Upper lobe of left lung (tissue), 6 donors: Measurements from ENCODE around the gene PNMA8A. TPM values are rescaled to one million over a fixed set of nuclear protein-coding genes. Genes with fewer than 3 reads are reported as not detected.
"Not testable (repeated sequence)": the region's sequence is repeated elsewhere in the genome, so short reads cannot be mapped to it uniquely, and the experiment has no call there.

Experiments
- ATAC-seq, 2 donors: fragments of 200-7000 bp; cut with Tn5 transposase; one replicate each; pipeline ENCODE4 v1.9.1; 2022; ENCODE audit warnings: mild to moderate bottlenecking in 2 of 2, moderate library complexity in 2 of 2; ENCODE audit not compliant: low FRiP score in 2 of 2
- DNase-seq, 2 donors: peaks; one replicate each; pipeline ENCODE4 v3.0.0-alpha.2; 2019 to 2020
- H3K27ac ChIP-seq, 4 donors: fragments of 200-600 bp; sonication (generic); one replicate each; pipeline ENCODE4 v1.5.1; 2016 to 2019
- H3K27me3 ChIP-seq, 4 donors: fragments of 200-600 bp; sonication (generic); one replicate each; pipeline ENCODE4 v1.5.1; 2017 to 2019
- H3K36me3 ChIP-seq, 4 donors: fragments of 200-600 bp; sonication (generic); one replicate each; pipeline ENCODE4 v1.5.1; 2016 to 2019
- H3K4me1 ChIP-seq, 4 donors: fragments of 200-600 bp; sonication (generic); one replicate each; pipeline ENCODE4 v1.5.1; 2018 to 2019
- H3K4me3 ChIP-seq, 4 donors: fragments of 200-600 bp; sonication (generic); one replicate each; pipeline ENCODE4 v1.5.1; 2017 to 2019; ENCODE audit warnings: mild to moderate bottlenecking in 2 of 4, moderate library complexity in 1 of 4
- H3K9me3 ChIP-seq, 4 donors: fragments of 200-600 bp; sonication (generic); one replicate each; pipeline ENCODE4 v1.5.1; 2018 to 2019
- EP300 ChIP-seq, 4 donors: sonication (generic); formaldehyde crosslinking; IDR thresholded peaks; one replicate each; pipeline ENCODE4 v1.5.1; 2017; ENCODE audit warnings: antibody characterized with exemption in 4 of 4, control low read depth in 2 of 4
- POLR2A ChIP-seq, 4 donors: fragments of 450-650 bp; IDR thresholded peaks; one replicate each; pipeline ENCODE4 v1.5.1; 2016 to 2017; ENCODE audit warnings: antibody characterized with exemption in 4 of 4, mild to moderate bottlenecking in 2 of 4
- POLR2AphosphoS5 ChIP-seq, 2 donors: sonication (generic); formaldehyde crosslinking; IDR thresholded peaks; one replicate each; pipeline ENCODE4 v1.5.1; 2017; ENCODE audit warnings: antibody characterized with exemption in 2 of 2
- WGBS, 2 donors: methylation state at CpG; one replicate each; pipeline ENCODE4 v1.1.5; 2017 to 2018; 5-methylcytosine and 5-hydroxymethylcytosine counted together
- total RNA-seq, 6 donors: library from RNA; depleted of rRNA in 4 of 6; stranded (reverse); fragments of >200 nt in 4 of 6; gene quantifications; one replicate each; pipeline versions ENCODE4 v1.1.0 to v1.2.1, GENCODE V29; 2016 to 2021
- TF ChIP-seq, protein P1 (sequence below), 6 experiments: fragments of 450-650 bp in 4 of 6; fragments of 200-600 bp in 2 of 6; sonication (generic) in 2 of 6; IDR thresholded peaks; one replicate each; pipeline ENCODE4 v1.5.1; 2016 to 2019; ENCODE audit warnings: antibody characterized with exemption in 6 of 6
- donor health status: DM: no; HTN: no; CAD: no; lungs with moderate emphysema.
- donor health status: DM: no; HTN: yes; CAD: no; lungs with severe emphysema.

The PNMA8A gene
- total RNA-seq, 6 donors from 2014 or later, result 0.61 to 4.8 (median 2.2) TPM

DNA sequence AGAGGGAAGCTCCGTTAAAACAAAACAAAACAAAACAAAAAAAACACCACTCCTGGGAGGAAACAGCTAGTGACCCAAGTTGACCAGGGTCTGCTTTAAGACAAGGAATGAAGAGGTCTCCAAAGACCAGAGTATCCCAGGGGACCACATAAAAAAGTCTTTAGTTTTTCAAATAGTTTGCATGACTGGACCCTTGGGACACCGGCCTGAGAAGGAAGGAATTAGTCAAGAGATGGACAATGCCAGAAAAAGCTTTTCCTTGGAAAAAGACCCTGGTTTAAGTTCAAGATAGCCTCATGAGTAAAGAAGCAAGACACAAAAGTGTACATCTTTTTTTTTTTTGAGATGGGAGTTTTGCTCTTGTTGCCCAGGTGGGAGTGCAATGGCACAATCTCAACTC, 36.8 kb upstream of the PNMA8A start:
- Histone ChIP-seq H3K4me3 (no peak overlapping the region), H3K27me3 (no peaks in the 10 kb centered on the region), H3K27ac (no peak overlapping the region), H3K36me3 (no peaks in the 10 kb centered on the region), H3K9me3 (peaks cover 0 to 12% (median 9%) of the 10 kb centered on the region in 4 donors), H3K4me1 (peaks cover 0 to 2% (median under 1%) of the 10 kb centered on the region in 4 donors)
- TF ChIP-seq EP300 (IDR thresholded peaks at IDR 0.05), result no peak
- TF ChIP-seq POLR2A (IDR thresholded peaks at IDR 0.05), result no peak
- TF ChIP-seq POLR2AphosphoS5 (IDR thresholded peaks at IDR 0.05), result no peak
- TF ChIP-seq, protein P1, sequence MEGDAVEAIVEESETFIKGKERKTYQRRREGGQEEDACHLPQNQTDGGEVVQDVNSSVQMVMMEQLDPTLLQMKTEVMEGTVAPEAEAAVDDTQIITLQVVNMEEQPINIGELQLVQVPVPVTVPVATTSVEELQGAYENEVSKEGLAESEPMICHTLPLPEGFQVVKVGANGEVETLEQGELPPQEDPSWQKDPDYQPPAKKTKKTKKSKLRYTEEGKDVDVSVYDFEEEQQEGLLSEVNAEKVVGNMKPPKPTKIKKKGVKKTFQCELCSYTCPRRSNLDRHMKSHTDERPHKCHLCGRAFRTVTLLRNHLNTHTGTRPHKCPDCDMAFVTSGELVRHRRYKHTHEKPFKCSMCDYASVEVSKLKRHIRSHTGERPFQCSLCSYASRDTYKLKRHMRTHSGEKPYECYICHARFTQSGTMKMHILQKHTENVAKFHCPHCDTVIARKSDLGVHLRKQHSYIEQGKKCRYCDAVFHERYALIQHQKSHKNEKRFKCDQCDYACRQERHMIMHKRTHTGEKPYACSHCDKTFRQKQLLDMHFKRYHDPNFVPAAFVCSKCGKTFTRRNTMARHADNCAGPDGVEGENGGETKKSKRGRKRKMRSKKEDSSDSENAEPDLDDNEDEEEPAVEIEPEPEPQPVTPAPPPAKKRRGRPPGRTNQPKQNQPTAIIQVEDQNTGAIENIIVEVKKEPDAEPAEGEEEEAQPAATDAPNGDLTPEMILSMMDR (IDR thresholded peaks at IDR 0.05), result no peak
- ATAC-seq (no peak), DNase-seq (no peak)
- WGBS, 2 donors, result 58 to 60% methylated on average over 2 of the region's 2 CpGs

DNA sequence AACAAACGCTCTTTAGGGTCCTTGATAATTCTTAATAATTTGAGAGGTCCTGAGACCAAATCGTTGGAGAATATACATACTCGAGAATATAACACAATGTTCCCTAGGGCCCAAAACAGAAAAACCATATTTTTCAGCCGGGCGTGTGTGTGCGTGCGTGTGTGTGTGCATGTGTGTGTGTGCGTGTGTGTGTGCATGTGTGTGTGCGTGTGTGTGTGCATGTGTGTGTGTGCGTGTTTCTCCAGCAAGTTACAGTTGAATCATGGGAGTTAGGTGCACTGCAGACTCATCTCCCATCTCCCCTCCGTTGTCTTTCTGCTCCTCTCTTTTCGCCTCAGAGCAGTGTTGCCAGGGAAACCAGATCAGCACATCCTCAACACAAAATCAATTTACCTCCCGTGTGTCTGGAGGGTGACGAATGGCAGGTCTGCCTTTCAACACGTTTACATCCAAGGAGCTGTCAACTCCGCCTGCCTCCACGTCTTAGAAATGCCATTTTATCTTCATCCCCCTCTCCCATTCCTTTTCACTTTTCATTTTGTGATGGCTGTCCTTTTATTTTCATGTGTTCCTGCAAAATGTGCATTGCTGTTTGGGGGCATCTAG, 32.6 kb upstream of the PNMA8A start:
- ATAC-seq (no peak), DNase-seq (no peak)
- H3K4me3 ChIP-seq, result no peak overlapping the region
- no peaks in the 10 kb centered on the region for H3K4me1 ChIP-seq
- no peaks in the 10 kb centered on the region for H3K9me3 ChIP-seq
- no peak overlapping the region for H3K27ac ChIP-seq
- WGBS, 2 donors, result 74 to 76% methylated on average over 17 of the region's 17 CpGs
- H3K36me3 ChIP-seq, result no peaks in the 10 kb centered on the region
- no peaks in the 10 kb centered on the region for H3K27me3 ChIP-seq
- TF ChIP-seq POLR2A (IDR thresholded peaks at IDR 0.05) (no peak), POLR2AphosphoS5 (IDR thresholded peaks at IDR 0.05) (no peak), EP300 (IDR thresholded peaks at IDR 0.05) (no peak)
- TF ChIP-seq, protein P1 (IDR thresholded peaks at IDR 0.05), result no peak

DNA sequence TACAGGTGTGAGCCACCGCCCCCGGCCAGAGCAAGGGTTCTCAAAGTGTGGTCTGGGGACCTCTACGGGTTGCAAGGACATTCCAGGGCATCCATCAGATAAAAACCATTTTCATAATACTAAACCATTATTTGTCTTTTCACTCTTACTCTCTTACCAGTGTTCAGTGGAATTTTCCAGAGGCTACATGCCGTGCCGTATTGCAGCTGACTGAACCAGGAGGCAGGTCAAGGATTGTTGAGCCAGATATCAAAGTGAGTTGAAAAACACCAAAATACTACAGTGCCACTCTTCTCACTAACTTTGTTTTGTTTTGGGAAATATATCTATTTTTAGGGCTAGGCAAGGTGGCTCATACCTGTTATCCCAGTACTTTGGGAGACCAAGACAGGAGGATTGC, 31.5 kb upstream of the PNMA8A start:
- Histone ChIP-seq H3K36me3 (no peaks in the 10 kb centered on the region), H3K4me1 (no peaks in the 10 kb centered on the region), H3K4me3 (no peak overlapping the region), H3K27ac (no peak overlapping the region), H3K9me3 (no peaks in the 10 kb centered on the region), H3K27me3 (no peaks in the 10 kb centered on the region)
- ATAC-seq, result no peak
- no peak for TF ChIP-seq EP300 (IDR thresholded peaks at IDR 0.05)
- no peak for TF ChIP-seq POLR2A (IDR thresholded peaks at IDR 0.05)
- TF ChIP-seq, protein P1 (IDR thresholded peaks at IDR 0.05), result no peak
- DNase-seq, result no peak
- WGBS, 2 donors, result 89 to 91% methylated on average over 5 of the region's 5 CpGs

DNA sequence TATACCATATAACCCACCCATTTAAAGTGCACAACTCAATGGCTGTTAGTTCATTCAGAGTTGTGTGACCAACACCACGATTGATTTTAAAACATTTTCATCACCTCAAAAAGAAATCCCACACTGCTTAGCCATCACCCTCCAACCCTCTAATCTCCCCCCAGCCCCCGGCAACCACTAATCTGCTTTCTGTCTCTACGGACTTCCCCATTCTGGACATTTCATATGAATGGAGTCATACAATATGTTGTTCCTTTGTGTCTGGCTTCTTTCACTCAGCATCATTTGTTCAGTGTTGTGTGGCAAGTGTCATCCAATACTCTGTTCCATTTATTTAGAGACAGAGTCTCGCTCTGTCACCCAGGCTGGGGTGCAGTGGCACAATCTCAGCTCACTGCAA, 28.3 kb upstream of the PNMA8A start:
- no peak for ATAC-seq
- no peaks in the 10 kb centered on the region for H3K36me3 ChIP-seq
- no peaks in the 10 kb centered on the region for H3K9me3 ChIP-seq
- DNase-seq, result no peak
- peaks cover 0 to 11% (median 6%) of the 10 kb centered on the region in 4 donors for H3K4me1 ChIP-seq
- no peak for TF ChIP-seq POLR2AphosphoS5 (IDR thresholded peaks at IDR 0.05)
- TF ChIP-seq, protein P1 (IDR thresholded peaks at IDR 0.05), result no peak
- no peak for TF ChIP-seq EP300 (IDR thresholded peaks at IDR 0.05)
- TF ChIP-seq POLR2A (IDR thresholded peaks at IDR 0.05), result no peak
- 64 to 76% methylated on average over 4 of the region's 4 CpGs for WGBS, 2 donors
- no peak overlapping the region for H3K27ac ChIP-seq
- peaks cover 0 to 4% (median 0%) of the 10 kb centered on the region in 4 donors for H3K27me3 ChIP-seq
- no peak overlapping the region for H3K4me3 ChIP-seq

DNA sequence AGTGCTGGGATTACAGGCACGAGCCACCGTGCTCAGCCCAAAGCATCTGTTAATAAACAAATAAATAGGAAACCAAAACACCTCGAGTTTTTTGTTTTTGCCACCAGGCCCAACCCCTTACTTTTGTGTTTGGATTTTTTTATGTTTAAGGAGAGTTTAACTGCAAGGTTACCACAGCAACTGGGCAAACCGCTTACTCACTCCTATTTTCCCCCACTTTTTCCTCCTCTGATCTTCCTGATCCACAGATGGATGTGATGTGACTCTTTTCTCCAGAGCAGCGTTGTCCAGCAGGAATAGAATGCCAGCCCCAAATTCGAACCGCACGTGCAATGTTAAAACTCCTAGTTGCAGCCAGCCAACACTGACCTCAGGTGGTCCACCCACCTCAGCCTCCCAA, 26.4 kb upstream of the PNMA8A start:
- no peak for TF ChIP-seq POLR2AphosphoS5 (IDR thresholded peaks at IDR 0.05)
- TF ChIP-seq EP300 (IDR thresholded peaks at IDR 0.05), result no peak
- no peak for TF ChIP-seq POLR2A (IDR thresholded peaks at IDR 0.05)
- TF ChIP-seq, protein P1 (IDR thresholded peaks at IDR 0.05), result no peak
- Histone ChIP-seq H3K9me3 (no peaks in the 10 kb centered on the region), H3K36me3 (no peaks in the 10 kb centered on the region), H3K4me1 (peaks cover 12 to 28% (median 16%) of the 10 kb centered on the region in 4 donors), H3K4me3 (no peak overlapping the region), H3K27ac (no peak overlapping the region), H3K27me3 (peaks cover 0 to 11% (median 6%) of the 10 kb centered on the region in 4 donors)
- DNase-seq (no peak), ATAC-seq (no peak)
- WGBS, 2 donors, result 82 to 88% methylated on average over 8 of the region's 8 CpGs

DNA sequence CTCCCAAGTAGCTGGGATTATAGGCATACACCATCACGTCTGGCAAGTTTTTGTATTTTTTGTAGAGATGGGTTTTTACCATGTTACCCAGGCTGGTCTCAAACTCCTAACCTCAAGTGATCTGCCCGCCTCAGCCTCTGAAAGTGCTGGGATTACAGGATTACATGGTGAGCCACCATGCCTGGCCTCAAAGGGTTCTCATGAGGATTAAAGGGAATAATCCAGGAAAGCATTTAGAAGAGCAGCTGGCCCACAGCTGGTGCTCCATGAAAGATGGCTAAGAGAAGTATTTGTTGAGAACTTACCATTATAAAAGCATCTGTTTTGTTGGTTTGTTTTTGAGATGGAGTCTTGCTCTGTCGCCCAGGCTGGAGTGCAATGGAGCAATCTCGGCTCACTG, 25.5 kb upstream of the PNMA8A start:
- H3K36me3 ChIP-seq, H3K4me3 ChIP-seq, ATAC-seq, DNase-seq, H3K9me3 ChIP-seq, H3K27ac ChIP-seq: not testable (repeated sequence)
- Histone ChIP-seq H3K27me3 (peaks cover 0 to 20% (median 6%) of the 10 kb centered on the region in 4 donors), H3K4me1 (peaks cover 16 to 34% (median 20%) of the 10 kb centered on the region in 4 donors)
- WGBS, 2 donors, result 82 to 83% methylated on average over 4 of the region's 4 CpGs
